ENCODE data around the gene PRSS2. TPM values are rescaled to one million over a fixed set of nuclear protein-coding genes. Genes with fewer than 3 reads are reported as not detected.

The PRSS2 gene
- total RNA-seq, 4 donors from 2014 or later = 1.2 TPM; not detected in 3

DNA sequence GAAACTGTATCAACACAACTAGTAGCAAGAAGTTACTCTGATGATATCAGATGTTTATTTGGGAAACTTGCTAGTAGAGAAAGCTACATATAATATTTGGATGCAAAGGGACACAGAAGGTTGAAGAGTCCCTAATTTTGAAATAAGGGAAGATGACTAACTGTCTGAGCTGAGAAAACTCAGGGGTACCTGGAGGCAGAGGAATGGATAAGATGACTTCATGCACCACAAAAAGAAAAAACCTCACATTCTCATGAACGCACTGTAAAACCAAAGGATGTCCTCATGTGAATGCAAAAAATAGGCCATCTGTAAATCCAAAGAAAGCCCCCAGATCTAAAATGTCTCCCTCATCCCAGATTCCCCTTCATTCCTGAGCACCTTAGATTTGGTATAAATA, 29.3 kb downstream of the PRSS2 start:
- no peak for TF ChIP-seq POLR2A (IDR thresholded peaks at IDR 0.05)
- no peak for TF ChIP-seq CTCF (IDR thresholded peaks at IDR 0.05)
- intact Hi-C loops (cut with DNase I; ENCODE audit: low total_unique reads) = no loop called here
- DNase-seq (ENCODE audit: low spot score in 2 of 2) = no peak
- H3K4me3 ChIP-seq (ENCODE audit: low read depth, poor library complexity, severe bottlenecking) = no peak overlapping the region
- 87 to 95% methylated on average over 1 of the region's 1 CpG for WGBS, 2 donors

DNA sequence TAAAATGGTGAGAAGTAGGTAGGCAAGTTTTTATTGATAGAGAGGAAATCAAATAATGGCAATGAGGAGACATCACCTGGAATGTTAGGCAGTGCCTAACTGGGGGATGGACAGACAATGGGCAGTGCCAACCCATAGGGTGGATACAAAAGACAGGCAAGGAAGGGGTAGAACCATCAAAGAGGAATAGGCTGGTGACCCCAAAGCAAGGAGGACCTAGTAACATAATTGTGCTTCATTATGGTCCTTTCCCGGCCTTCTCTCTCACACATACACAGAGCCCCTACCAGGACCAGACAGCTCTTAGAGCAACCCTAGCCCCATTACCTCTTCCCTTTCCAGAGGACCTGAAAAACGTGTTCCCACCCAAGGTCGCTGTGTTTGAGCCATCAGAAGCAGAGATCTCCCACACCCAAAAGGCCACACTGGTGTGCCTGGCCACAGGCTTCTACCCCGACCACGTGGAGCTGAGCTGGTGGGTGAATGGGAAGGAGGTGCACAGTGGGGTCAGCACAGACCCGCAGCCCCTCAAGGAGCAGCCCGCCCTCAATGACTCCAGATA, 30.0 kb downstream of the PRSS2 start:
- H3K4me3 ChIP-seq (ENCODE audit: low read depth, poor library complexity, severe bottlenecking) = no peak overlapping the region
- intact Hi-C loops (cut with DNase I; ENCODE audit: low total_unique reads) = no loop called here
- 80 to 90% methylated on average over 3 of the region's 7 CpGs for WGBS, 2 donors
- TF ChIP-seq CTCF (IDR thresholded peaks at IDR 0.05) (no peak), POLR2A (IDR thresholded peaks at IDR 0.05) (no peak)
- peak in 1 of 2 donors; percentile 3 for DNase-seq (ENCODE audit: low spot score in 2 of 2)

DNA sequence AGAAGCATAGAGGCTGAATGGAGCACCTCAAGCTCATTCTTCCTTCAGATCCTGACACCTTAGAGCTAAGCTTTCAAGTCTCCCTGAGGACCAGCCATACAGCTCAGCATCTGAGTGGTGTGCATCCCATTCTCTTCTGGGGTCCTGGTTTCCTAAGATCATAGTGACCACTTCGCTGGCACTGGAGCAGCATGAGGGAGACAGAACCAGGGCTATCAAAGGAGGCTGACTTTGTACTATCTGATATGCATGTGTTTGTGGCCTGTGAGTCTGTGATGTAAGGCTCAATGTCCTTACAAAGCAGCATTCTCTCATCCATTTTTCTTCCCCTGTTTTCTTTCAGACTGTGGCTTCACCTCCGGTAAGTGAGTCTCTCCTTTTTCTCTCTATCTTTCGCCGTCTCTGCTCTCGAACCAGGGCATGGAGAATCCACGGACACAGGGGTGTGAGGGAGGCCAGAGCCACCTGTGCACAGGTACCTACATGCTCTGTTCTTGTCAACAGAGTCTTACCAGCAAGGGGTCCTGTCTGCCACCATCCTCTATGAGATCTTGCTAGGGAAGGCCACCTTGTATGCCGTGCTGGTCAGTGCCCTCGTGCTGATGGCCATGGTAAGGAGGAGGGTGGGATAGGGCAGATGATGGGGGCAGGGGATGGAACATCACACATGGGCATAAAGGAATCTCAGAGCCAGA, 31.0 kb downstream of the PRSS2 start:
- intact Hi-C loops (cut with DNase I; ENCODE audit: low total_unique reads) = no loop called here
- 86 to 89% methylated on average over 8 of the region's 8 CpGs for WGBS, 2 donors
- no peak overlapping the region for H3K4me3 ChIP-seq (ENCODE audit: low read depth, poor library complexity, severe bottlenecking)
- TF ChIP-seq POLR2A (IDR thresholded peaks at IDR 0.05) = no peak
- no peak for TF ChIP-seq CTCF (IDR thresholded peaks at IDR 0.05)
- no peak for DNase-seq (ENCODE audit: low spot score in 2 of 2)

DNA sequence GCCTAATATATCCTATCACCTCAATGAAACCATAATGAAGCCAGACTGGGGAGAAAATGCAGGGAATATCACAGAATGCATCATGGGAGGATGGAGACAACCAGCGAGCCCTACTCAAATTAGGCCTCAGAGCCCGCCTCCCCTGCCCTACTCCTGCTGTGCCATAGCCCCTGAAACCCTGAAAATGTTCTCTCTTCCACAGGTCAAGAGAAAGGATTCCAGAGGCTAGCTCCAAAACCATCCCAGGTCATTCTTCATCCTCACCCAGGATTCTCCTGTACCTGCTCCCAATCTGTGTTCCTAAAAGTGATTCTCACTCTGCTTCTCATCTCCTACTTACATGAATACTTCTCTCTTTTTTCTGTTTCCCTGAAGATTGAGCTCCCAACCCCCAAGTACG, 31.5 kb downstream of the PRSS2 start:
- no peak for TF ChIP-seq POLR2A (IDR thresholded peaks at IDR 0.05)
- no peak for TF ChIP-seq CTCF (IDR thresholded peaks at IDR 0.05)
- no peak for DNase-seq (ENCODE audit: low spot score in 2 of 2)
- no peak overlapping the region for H3K4me3 ChIP-seq (ENCODE audit: low read depth, poor library complexity, severe bottlenecking)
- 84 to 87% methylated on average over 3 of the region's 3 CpGs for WGBS, 2 donors
- intact Hi-C loops (cut with DNase I; ENCODE audit: low total_unique reads) = no loop called here

DNA sequence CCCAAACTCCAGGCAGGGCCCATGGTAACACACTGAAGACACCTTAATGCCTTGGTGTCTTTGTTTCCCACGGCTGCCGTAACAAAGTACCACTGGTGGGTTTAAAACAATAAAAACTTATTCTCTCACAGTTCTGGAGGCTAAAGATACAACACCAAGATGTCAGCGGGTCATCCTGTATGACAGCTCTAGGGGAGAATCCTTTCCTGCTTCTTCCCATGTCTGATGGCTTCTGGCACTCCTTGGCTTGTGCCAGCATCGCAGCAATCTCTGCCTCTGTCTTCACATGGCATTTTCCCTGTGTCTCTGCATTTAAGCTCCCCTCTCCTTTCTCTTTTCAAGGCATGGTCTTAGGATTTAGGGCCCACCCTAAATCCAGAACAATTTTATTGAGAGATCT, 33.1 kb downstream of the PRSS2 start:
- intact Hi-C loops (cut with DNase I; ENCODE audit: low total_unique reads) = no loop called here
- WGBS, 2 donors = 86 to 94% methylated on average over 4 of the region's 4 CpGs
- no peak for DNase-seq (ENCODE audit: low spot score in 2 of 2)

More for the DNA sequence above, 33.1 kb downstream of the PRSS2 start:
- no peak overlapping the region for H3K4me3 ChIP-seq (ENCODE audit: low read depth, poor library complexity, severe bottlenecking)
- no peak for TF ChIP-seq CTCF (IDR thresholded peaks at IDR 0.05)
- TF ChIP-seq POLR2A (IDR thresholded peaks at IDR 0.05) = no peak

All from lower leg skin (tissue), 4 donors.